M059J (cell line): ENCODE measurements around the gene CCDC200. TPM values are rescaled to one million over a fixed set of nuclear protein-coding genes. Genes with fewer than 3 reads are reported as not detected.

Experiments
- total RNA-seq: library from RNA; depleted of rRNA; stranded (reverse); fragments of >200 nt; shearing (Covaris generic); gene quantifications from 2 replicates; pipeline ENCODE4 v1.2.3, GENCODE V29; 2014; rRNA removed

CCDC200 gene
- total RNA-seq, 1 experiment from 2014 or later = not detected

Other genes starting within 250 kb of the CCDC200 start
- gene PTGES3L, start 248.5 kb downstream of the CCDC200 start, total RNA-seq = 0.67 and 0.71 TPM in 2 replicates
- 5.7 and 11.4 TPM in 2 replicates for gene RUNDC1, start 248.1 kb downstream of the CCDC200 start, total RNA-seq
- 982 and 1,027 TPM in 2 replicates for gene RPL27, start 230.2 kb downstream of the CCDC200 start, total RNA-seq
- gene IFI35, start 221.8 kb downstream of the CCDC200 start, total RNA-seq = 206 and 256 TPM in 2 replicates
- gene VAT1, start 206.2 kb downstream of the CCDC200 start, total RNA-seq = 72.4 and 72.7 TPM in 2 replicates
- 0.20 and 0.22 TPM in 2 replicates for gene RND2, start 203.4 kb downstream of the CCDC200 start, total RNA-seq
- gene BRCA1, start 103.3 kb downstream of the CCDC200 start, total RNA-seq = 27.5 and 30.1 TPM in 2 replicates
- 58.0 and 82.9 TPM in 2 replicates for gene NBR1, start 57.4 kb downstream of the CCDC200 start, total RNA-seq
- 4.9 and 10.1 TPM in 2 replicates for gene TMEM106A, start 16.7 kb downstream of the CCDC200 start, total RNA-seq
- not detected in 2 replicates for gene RNU2-1, start 5.4 kb upstream of the CCDC200 start, total RNA-seq
- 15.1 and 18.4 TPM in 2 replicates for gene ARL4D, start 170.4 kb upstream of the CCDC200 start, total RNA-seq